ENCODE results near the gene INAFM1. TPM values are rescaled to one million over a fixed set of nuclear protein-coding genes. Genes with fewer than 3 reads are reported as not detected.

INAFM1 gene
- total and polyA plus RNA-seq, 9 of the 15 experiments (the other 6 are each of a cell fraction or from before 2014, with no cell fraction given), result 0.71 to 30.9 (median 3.1) TPM

- no peak for TF ChIP-seq PHB2 (IDR thresholded peaks at IDR 0.05; ENCODE audit: low read depth)
- TF ChIP-seq ZNF280A (IDR thresholded peaks at IDR 0.05; ENCODE audit: low read depth, partially characterized antibody), result no peak
- TF ChIP-seq CHD1 (IDR thresholded peaks at IDR 0.05; ENCODE audit: low read length), result peak; percentile 43
- no peak for TF ChIP-seq TBL1XR1 (IDR thresholded peaks at IDR 0.05; ENCODE audit: low read length in 2 of 2)
- peak; percentile 36 to 65; a peak in 3 of 4 replicates for TF ChIP-seq MAZ (CRISPR knock-in tag; conservative IDR thresholded peaks at IDR 0.05 in 1 of 2, IDR thresholded peaks at IDR 0.05 in 1 of 2)
- peak; percentile 55; the same call in 1 of the 2 replicates for TF ChIP-seq ZNF766 (CRISPR knock-in tag; conservative IDR thresholded peaks at IDR 0.05)
- no peak for TF ChIP-seq ZHX1 (conservative IDR thresholded peaks at IDR 0.05; ENCODE audit: low read length)
- TF ChIP-seq GTF3C2 (IDR thresholded peaks at IDR 0.05; ENCODE audit: borderline replicate concordance, extremely low read depth, insufficient read length), result no peak
- TF ChIP-seq ZNF696 (CRISPR knock-in tag; conservative IDR thresholded peaks at IDR 0.05), result no peak
- TF ChIP-seq ELK1 (CRISPR knock-in tag; IDR thresholded peaks at IDR 0.05), result no peak
- no peak for TF ChIP-seq SLC30A9 (CRISPR knock-in tag; IDR thresholded peaks at IDR 0.05)
- no peak for TF ChIP-seq CBX1 (IDR thresholded peaks at IDR 0.05; ENCODE audit: low read depth)
- TF ChIP-seq TBP (optimal IDR thresholded peaks at IDR 0.05; ENCODE audit: low read depth, low read length), result peak; percentile 58
- TF ChIP-seq NCOA6 (IDR thresholded peaks at IDR 0.05), result no peak
- no peak for TF ChIP-seq DACH1 (IDR thresholded peaks at IDR 0.05; ENCODE audit: partially characterized antibody)
- TF ChIP-seq NR2F6 (CRISPR knock-in tag; IDR thresholded peaks at IDR 0.05), result no peak
- 0 out of 2 replicates have a peak, but pooled peaks have one; percentile 44 for TF ChIP-seq GABPB2 (CRISPR knock-in tag; conservative IDR thresholded peaks at IDR 0.05)
- TF ChIP-seq ADNP (tag; IDR thresholded peaks at IDR 0.05), result no peak
- TF ChIP-seq ATF1 (CRISPR knock-in tag; IDR thresholded peaks at IDR 0.05), result no peak
- TF ChIP-seq ATF1 (tag; IDR thresholded peaks at IDR 0.05), result no peak
- no peak for TF ChIP-seq GATA2 (CRISPR knock-in tag; IDR thresholded peaks at IDR 0.05)
These were observed at the start of gene INAFM1 (continued) for GRCh38 chr19:47274071-47274890.

Measured in K562 (cell line).